ENCODE results near the gene C8B. TPM values are rescaled to one million over a fixed set of nuclear protein-coding genes. Genes with fewer than 3 reads are reported as not detected.

C8B gene
- polyA plus RNA-seq, 4 donors: 0.22 to 1.4 TPM; not detected in 2

DNA sequence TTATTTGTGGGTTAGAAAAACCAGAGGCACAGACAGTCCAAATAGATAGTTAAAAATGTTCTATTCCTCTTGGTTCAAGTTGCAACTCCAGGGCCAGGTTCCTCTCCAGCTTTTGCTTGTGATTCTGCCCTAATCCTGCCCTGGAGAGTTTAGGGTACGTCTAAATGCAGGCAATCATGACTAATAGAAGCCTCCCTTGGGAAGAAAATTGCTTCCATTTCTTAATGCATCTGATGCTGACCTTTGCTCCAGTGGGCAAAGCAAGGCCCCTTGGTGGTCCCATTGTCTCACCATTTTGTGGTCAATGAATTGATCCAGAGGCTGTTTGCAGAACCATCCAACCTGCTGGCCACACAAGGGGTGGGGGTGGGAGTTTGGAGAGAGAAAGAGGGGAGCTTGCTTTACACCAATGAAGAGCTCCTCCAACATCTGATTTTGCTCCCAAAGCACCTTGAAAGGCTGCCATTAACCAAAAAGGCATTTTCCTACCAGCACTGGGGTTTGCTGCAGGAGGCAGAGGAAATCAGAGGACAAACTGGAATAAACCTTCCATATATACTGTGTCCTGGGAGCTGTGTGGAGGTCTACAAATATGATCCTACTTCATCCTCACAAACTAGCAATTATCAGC lies 31.3 kb downstream of the C8B start:
- no peak for DNase-seq (ENCODE audit: low read depth in 4 of 4, low spot score in 2 of 4)

DNA sequence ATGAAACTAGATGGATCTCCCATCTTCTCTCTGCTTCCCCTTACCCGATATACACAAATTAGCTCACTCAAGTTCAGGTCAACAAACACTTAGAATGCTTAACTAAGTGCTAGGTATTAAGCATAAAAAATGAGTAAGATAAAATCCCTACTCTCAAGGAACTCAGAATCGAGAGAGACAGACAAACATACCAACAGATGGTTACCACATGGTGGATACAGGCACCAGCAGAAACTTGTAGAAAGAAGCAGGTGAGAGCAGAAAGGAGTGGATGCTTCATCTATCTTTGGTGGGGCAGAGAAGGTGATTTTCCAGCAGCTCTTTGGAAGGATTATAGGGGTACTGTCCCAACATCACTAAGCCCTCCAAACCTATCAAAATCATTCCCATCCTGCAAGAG lies 32.2 kb downstream of the C8B start:
- no peak for DNase-seq (ENCODE audit: low read depth in 4 of 4, low spot score in 2 of 4)

DNA sequence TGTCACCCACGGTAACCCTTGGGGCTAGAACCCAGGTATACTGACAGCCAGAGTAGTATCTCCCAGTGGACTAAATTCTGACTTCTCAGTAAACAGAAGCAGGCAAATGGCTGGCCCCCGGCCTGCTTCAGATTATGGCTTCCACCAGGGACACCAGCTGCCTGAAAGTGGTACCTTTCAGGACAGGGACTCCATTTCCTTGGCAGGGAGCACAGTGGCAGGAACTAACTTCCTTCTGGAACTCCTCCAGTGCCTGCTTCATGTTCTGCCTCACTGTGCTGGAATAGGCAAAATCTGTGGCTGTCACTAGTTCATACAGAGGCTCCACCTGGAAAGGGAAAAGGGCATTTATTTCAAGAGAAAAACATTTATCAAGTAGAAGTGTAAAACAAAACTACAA lies 32.7 kb downstream of the C8B start:
- no peak for DNase-seq (ENCODE audit: low read depth in 4 of 4, low spot score in 2 of 4)

DNA sequence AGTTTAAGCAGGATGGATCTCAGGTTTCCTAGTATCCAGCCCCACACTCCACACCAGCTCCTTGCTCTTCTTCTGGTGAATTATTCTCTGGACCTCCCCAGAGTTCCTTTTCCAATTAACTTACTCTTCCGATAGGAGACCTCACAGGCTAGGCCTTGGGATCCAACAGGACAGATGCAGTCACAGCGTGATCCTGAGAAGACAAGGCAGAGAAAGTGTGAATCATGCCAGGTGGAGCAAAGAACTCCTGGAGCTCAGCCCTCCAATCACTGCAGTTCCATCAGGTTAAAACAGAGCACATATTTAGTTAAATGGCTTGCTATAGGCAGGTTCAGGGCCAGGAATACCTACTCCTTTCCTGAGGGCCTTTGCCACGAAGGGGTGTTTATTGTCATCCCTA lies 34.1 kb downstream of the C8B start:
- no peak for DNase-seq (ENCODE audit: low read depth in 4 of 4, low spot score in 2 of 4)

DNA sequence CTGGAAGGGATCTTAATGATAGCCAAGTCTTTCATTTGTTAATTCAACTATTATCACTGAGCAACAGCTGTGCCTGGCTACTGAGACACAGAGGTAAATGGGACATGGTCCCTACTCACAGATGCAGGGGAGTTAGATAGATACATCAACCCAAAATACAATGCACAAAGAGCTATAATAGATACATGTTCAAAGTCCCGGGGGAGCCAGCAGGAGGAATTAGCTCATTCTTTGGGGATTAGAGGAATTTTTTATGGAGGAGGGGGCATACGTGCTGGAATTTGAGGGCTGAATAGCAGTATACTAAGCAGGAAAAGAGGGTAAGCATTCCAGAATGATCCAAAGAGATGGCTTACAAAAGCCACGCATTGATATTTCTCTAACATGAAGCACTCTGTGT lies 34.6 kb downstream of the C8B start:
- DNase-seq (ENCODE audit: low read depth in 4 of 4, low spot score in 2 of 4): no peak

DNA sequence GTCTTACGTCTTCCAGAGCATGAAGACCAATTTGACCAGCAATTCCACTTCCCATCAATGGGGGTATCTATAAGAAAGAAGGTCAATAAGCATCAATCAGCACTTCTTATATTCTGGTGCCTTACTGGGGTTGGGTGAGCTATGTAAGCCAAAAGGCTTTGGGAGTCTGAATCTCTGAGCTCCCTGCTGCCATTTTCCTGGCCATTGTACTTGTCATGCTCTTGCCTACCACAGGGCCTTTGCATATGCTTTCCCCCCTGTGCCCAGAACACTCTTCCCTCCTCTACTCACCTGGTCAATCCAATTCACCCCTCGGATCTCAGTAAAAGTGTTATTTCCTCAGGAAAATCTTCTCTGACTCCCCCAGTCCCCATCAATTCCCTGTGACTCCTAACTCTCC lies 36.3 kb downstream of the C8B start:
- no peak for DNase-seq (ENCODE audit: low read depth in 4 of 4, low spot score in 2 of 4)

DNA sequence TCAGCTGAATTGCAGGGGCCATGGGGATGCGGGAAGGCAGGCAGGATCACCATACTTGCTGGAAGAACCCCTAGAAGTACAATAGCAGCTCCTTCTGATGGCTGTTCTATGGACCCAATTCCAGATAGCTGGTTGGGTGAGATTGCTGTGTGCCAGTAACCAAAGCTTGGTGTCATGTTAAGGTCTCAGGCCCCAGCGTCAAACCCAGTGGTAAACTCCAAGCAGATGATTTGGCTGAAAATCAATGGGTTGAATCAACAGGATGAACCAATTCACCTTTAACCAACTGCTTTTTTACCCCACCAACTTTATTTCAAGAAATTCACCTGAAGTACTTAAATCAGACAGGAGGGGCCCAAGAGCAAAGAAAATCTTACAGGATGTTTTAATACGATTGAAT lies 37.8 kb downstream of the C8B start:
- DNase-seq (ENCODE audit: low read depth in 4 of 4, low spot score in 2 of 4): no peak

DNA sequence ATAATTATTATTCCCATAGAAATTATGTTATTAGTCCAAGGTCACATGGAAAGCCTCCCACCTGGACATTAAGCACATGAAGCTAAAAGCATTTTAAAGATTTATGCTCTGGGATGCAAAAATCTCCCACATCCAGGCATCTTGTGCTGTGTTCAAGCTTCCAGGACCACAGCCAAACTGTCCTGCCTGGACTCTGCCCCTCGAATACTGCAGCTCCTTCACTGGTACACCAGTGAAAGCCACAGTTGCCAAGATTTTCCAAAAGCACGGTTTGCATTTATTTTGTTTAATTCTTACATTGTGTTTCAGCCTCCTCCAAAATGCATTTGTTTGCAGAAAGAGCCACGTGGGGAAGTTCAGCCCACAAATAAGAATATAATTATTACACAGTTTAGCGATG lies 38.6 kb downstream of the C8B start:
- DNase-seq (ENCODE audit: low read depth in 4 of 4, low spot score in 2 of 4): no peak

DNA sequence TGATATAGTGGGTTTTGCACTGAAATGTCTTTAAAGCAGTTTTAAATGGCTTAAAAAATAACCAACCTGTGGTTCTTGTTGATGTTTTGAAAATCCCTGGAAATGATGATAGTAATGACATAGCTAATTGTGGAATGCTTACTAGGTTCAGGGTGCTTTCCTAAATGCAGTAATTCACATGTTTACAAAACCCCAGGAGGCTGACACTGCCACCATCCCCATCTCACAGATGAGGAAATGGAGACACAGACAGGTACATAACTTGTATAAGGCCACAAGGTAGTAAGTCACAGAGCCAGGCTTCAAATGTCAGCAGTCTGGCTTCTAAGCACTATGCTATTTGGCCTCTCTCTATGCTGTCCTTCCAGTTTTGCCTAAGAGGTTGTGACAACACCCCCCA lies 40.6 kb downstream of the C8B start:
- DNase-seq (ENCODE audit: low read depth in 4 of 4, low spot score in 2 of 4): no peak

DNA sequence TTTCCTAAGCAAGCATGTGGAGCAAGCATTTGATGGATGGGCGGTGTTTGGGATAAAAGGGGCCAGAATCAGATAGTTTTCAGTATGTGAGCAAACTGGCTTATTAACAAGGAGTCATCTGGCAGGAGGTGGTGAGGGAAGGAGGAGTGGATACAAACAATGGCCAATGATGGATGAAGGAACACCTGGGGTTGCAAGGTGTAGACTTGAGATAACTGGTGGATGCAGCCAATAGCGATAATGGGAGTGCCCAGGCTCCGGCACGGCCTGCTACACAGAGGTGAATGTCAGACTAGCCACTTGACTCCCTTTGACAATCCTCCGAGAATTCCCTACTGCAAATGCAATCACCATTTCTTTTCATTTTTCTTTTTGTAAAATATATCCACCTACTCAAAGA lies 41.7 kb downstream of the C8B start:
- no peak for DNase-seq (ENCODE audit: low read depth in 4 of 4, low spot score in 2 of 4)

DNA sequence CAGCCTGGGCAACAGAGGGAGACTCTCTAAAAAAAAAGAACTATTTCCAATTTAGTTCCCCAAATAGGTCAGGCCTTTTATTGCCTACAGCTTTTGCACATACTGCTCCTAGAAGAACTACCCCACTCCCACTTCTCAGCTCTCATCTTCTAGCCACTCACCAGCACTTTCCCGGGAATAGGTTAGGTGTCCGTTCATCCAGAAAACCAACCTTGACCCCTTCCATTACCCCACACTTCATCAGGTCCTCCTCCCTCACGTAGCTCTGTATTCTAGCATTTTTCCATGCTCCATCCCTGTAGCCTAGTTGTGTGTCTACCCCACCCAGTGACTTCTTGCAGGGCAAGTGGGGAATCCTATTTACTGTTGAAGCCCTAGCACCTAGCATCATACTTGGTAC lies 42.6 kb downstream of the C8B start:
- no peak for DNase-seq (ENCODE audit: low read depth in 4 of 4, low spot score in 2 of 4)

DNA sequence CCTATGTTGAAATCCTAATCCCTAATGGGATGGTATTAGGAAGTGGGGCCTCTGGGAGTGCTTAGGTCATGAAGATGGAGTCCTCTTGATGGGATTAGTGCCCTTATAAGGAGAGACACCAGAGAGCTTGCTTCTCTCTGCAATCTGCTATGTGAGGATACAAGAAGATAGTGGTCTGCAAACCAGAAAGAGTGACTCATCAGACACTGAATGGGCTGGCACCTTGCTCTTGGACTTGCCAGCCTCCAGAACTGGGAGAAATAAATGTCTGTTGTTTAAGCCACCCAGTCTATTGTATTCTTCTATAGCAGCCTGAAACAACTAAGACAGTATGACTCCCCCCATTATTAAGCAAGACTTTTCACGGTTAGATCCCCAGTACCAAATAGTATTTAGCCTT lies 43.3 kb downstream of the C8B start:
- no peak for DNase-seq (ENCODE audit: low read depth in 4 of 4, low spot score in 2 of 4)

DNA sequence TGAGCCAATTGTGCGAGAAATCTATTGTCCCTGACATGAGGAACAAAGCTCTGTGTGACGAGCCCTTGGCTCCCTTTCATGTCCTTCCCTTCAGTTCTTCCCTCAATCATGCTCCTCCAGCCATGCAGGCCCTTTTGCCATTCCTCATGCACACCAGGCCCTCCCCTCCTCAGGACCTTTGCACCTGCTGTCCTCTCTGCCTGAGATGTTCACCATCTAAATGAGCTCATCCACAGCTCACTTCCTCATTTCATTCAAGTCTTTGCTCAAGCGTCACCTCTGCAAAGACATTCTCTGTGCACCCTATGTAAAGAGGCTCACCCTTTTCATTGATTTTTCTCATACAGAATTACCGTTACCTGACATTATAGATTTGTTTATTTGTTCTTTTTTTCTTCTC lies 43.7 kb downstream of the C8B start:
- no peak for DNase-seq (ENCODE audit: low read depth in 4 of 4, low spot score in 2 of 4)

DNA sequence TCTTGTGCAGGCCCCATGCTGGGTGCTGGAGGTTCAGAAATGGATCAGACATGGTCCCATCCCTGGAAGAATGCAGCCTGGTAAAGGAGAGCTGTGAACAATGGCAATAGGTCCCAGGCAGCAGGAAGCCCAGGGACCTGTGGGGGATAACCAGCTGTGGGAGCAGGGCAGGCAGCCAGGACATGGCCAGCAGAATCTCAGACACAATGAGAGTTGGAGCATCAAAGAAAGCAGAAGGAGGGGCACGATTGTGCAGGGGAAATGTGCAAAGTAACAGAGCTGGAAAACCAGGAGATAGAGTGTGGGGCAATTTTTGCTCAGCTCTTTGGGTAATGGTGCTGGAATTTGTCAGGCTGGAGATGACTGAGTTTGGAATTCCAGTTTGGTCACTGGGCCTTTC lies 44.3 kb downstream of the C8B start:
- no peak for DNase-seq (ENCODE audit: low read depth in 4 of 4, low spot score in 2 of 4)

DNA sequence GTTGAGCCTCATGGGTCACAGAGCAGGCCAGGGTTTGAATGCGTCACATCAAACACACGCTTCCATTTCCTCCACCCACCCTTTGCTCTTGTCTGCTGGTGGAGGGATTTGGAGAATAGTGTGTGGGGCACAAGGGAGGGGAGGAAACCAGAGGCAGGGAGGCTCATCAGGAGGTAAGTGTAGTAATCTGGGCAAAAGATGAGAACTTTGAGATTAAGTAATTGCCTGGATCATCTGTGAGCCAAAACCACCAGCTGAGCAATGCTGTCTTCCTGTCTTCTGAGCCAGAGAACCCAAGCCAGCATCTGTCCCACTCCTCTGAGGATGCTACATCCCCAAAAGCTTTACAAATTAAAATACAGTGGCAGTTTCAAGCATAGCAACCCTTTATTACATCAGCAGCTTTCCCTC lies 45.2 kb downstream of the C8B start:
- DNase-seq (ENCODE audit: low read depth in 4 of 4, low spot score in 2 of 4): no peak

DNA sequence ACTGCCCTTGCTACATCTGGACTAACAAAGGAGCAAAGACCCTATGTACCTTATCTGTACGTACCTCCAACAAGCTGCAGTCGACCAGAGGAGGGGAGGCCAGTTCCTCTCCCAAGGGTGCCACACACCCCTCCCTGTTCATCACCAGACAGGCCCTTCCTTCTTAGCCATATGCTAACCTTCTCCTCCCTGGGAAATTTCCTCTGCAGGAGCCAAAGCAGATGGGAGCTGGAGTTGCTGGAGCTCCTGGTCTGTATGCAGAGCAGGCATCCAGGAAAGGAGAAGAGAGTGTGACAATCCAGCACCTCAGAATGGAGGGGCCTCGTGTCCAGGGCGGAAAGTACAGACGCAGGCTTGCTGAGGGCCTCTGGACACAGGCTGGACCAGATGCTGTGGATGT lies 48.5 kb downstream of the C8B start:
- no peak for DNase-seq (ENCODE audit: low read depth in 4 of 4, low spot score in 2 of 4)

DNA sequence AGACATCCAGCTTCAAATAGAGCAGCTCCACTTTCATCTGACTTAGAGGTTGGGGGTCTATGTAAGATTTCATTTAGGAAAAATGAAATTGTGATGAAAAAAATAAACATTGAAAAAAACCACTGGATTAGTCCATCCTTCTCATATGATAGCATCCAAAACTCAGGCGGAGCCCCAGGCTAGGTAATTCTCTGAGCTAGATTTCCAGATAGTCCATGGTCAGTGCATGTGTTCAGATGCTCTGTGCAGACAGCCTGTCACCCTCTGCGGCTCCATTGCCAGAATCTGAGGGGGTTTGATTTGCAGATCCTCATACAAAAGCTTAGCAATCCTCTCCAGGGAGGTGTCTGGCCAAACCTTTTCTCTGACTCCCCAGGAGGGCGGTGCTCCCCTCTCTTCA lies 49.2 kb downstream of the C8B start:
- no peak for DNase-seq (ENCODE audit: low read depth in 4 of 4, low spot score in 2 of 4)

DNA sequence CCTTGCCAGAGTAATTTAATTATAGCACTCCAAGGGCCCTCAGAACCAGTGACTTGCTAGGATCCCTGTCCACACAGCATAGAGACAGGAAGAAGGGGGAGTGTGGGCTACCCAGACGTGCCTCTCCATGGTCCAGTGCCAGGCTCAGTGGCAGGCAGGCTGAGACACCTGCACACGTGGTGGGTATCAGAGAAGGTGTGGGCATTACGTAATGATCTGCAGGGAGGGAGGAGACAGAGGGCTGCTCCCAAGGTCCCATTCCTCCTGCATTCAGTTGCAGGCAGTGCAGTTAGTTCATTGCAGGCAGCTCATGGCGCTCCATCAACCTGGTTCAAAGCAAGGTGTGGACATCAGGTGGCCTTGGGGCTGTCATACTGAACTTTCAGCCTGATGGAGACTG lies 49.9 kb downstream of the C8B start:
- DNase-seq (ENCODE audit: low read depth in 4 of 4, low spot score in 2 of 4): no peak

DNA sequence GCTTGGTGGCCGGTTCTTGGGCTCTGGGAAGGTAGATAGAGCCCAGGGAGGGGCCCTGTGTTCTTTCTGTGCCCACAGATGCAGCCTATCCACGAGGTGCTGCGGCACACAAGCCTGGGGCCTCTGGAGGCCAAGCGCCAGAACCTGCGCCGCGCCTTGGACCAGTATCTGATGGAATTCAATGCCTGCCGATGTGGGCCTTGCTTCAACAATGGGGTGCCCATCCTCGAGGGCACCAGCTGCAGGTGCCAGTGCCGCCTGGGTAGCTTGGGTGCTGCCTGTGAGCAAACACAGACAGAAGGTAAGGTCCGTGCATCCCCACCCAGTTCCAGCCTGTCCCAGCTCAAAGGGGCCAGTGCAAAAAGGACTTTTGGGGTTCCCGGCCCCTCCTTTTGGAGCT lies 53.5 kb downstream of the C8B start:
- no peak for DNase-seq (ENCODE audit: low read depth in 4 of 4, low spot score in 2 of 4)

DNA sequence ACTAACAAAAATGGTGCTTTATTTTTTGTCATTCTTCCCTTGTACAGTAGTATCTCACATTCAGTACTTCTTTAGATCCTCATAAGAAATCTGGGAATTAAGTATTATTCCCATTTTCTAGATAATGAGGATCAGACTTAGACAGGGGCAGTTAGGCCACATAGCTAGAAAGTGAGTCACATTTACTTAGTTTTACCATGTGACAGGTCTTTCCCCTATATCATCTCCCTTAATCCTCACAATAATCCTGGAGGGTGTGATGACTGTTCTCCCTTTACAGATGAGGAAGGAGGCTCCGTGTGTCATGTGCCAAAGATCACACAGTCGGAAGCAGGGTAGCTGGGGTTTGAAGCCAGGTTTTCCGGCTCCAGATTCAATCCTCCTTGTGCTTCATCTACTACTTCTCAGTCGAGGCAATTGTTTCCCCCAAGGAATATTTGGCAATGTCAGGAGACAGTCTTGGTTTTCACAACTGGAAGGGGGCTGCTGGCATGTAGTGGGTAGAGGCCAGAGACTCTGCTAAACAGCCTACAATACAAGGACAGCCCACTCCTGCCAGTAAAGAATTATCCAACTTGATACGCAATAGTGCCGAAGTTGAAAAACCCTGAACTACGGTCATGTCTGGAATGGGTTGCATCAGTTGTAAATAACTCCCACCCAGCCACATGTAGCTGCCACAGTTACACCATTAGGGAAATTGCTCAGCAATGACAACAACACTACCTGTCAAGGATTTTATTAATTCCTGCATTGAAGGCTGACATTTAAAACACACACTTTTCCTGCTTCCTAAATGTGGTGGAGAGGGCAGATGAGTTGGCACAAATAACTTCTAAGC lies 54.5 kb downstream of the C8B start:
- no peak for DNase-seq (ENCODE audit: low read depth in 4 of 4, low spot score in 2 of 4)

DNA sequence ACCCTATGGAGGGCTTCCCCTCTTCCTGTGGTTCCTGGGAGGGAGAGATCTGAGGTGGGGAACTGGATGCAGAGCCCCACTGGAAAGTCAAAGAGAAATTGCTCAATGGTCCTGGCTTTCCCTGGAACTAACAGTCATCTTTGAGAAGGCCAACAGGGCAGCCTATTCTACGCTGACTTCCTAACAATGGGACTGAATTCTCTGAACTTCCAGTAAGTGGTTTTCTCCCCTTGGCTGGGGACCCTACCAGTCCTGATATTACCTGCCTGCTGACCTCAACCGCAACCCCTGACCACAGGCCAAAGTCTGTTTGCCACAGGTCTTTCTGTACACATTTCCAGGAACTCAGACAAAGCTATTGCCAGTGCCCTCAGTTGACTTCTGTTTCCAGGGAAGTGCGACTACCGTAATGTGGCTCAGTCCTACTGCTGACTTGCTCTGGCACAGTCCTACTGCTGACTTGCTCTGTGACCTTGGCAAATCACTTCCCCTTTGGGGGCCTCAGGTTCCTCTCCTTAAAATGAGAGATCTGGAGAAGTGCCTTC lies 55.3 kb downstream of the C8B start:
- DNase-seq (ENCODE audit: low read depth in 4 of 4, low spot score in 2 of 4): no peak

DNA sequence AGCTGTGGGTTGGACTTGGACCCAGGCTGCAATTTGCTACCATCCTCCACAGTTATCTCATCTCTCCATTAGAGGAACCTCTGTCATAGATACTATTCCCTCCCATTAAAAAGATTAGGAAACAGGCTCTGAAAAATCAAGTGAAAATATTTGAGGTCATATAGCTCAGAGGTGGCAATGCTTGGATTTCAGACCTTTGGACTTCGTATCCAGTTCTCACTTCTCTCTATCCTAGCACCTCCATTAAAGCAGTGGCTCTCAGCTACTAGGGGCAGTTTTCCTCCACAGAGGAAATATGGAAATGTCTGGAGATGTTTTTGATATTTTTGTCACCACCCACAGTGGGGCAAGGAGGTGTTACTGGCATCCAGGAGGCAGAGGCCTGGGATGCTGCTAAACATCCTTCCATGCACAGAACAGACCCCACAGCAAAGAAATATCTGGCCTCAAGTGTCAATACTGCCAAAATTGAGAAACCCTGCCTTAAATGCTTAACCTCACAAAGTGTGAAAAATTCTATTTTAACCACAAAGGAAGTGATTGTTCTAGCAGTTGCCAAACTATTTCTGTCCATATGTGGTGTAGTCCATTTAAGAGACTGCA lies 57.1 kb downstream of the C8B start:
- no peak for DNase-seq (ENCODE audit: low read depth in 4 of 4, low spot score in 2 of 4)
